Measurements from ENCODE around the gene C11orf16.
"Not testable (repeated sequence)": the region's sequence is repeated elsewhere in the genome, so short reads cannot be mapped to it uniquely, and the experiment has no call there.

Gene C11orf16

DNA sequence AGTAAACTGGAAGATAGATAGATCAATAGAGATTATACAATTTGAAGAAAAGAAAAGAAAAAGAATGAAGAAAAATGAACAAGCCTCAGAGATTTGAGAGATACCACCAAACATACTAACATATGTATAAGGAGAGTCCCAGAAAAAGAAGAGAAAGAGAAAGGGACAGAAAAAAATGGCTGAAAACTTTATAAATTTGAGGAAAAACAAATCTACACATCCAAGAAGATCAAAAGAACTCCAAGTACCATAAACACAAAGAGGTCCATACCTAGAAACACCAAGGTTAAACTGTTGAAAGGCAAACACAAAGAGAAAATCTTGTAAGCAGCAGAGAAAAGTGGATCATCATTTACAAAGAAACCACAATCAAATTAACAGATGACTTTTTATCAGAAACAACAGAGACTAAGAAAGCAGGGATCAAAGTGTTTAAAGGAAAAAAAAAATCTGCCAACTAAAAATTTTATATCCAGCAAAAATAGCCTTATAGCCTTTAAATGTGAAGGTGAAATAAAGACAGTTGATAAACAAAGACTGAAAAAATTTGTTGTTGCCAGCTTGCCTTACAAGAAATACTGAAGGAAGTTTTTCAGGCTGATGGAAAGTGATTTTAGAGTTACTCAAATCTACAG is 33.5 kb downstream of the C11orf16 start:
- no peak overlapping the region for H3K9ac ChIP-seq (ENCODE audit: low read depth in 1 of 2, low read length in 2 of 2)
- H3K9me3 ChIP-seq (ENCODE audit: control insufficient read depth in 2 of 2, low read length in 2 of 2), result peaks cover 0 to 3% of the 10 kb centered on the region in 2 donors
- no peaks in the 10 kb centered on the region for H3K27me3 ChIP-seq (ENCODE audit: control insufficient read depth in 2 of 2, insufficient read depth in 2 of 2, low read length in 2 of 2)
- H3K27ac ChIP-seq (ENCODE audit: low read depth in 2 of 2, low read length in 2 of 2), result no peak overlapping the region
- no peak overlapping the region for H3K4me3 ChIP-seq (ENCODE audit: low read length in 2 of 2)
- no peaks in the 10 kb centered on the region for H3K36me3 ChIP-seq (ENCODE audit: control insufficient read depth in 2 of 2, insufficient read depth in 2 of 2, low read length in 2 of 2)
- H3K4me1 ChIP-seq (ENCODE audit: control insufficient read depth in 2 of 2, insufficient read depth in 2 of 2, low read length in 2 of 2), result no peaks in the 10 kb centered on the region

- H3K9ac ChIP-seq (ENCODE audit: low read depth in 1 of 2, low read length in 2 of 2); H3K9me3 ChIP-seq (ENCODE audit: control insufficient read depth in 2 of 2, low read length in 2 of 2); H3K36me3 ChIP-seq (ENCODE audit: control insufficient read depth in 2 of 2, insufficient read depth in 2 of 2, low read length in 2 of 2); H3K27ac ChIP-seq (ENCODE audit: low read depth in 2 of 2, low read length in 2 of 2); H3K27me3 ChIP-seq (ENCODE audit: control insufficient read depth in 2 of 2, insufficient read depth in 2 of 2, low read length in 2 of 2); H3K4me1 ChIP-seq (ENCODE audit: control insufficient read depth in 2 of 2, insufficient read depth in 2 of 2, low read length in 2 of 2); H3K4me3 ChIP-seq (ENCODE audit: low read length in 2 of 2): not testable (repeated sequence)
Measured at GRCh38 chr11:8891185-8891584, 41.6 kb downstream of the C11orf16 start.

- Histone ChIP-seq H3K27ac (ENCODE audit: low read depth in 2 of 2, low read length in 2 of 2) (no peak overlapping the region), H3K9ac (ENCODE audit: low read depth in 1 of 2, low read length in 2 of 2) (no peak overlapping the region), H3K4me1 (ENCODE audit: control insufficient read depth in 2 of 2, insufficient read depth in 2 of 2, low read length in 2 of 2) (no peaks in the 10 kb centered on the region), H3K4me3 (ENCODE audit: low read length in 2 of 2) (no peak overlapping the region), H3K36me3 (ENCODE audit: control insufficient read depth in 2 of 2, insufficient read depth in 2 of 2, low read length in 2 of 2) (no peaks in the 10 kb centered on the region), H3K9me3 (ENCODE audit: control insufficient read depth in 2 of 2, low read length in 2 of 2) (no peaks in the 10 kb centered on the region), H3K27me3 (ENCODE audit: control insufficient read depth in 2 of 2, insufficient read depth in 2 of 2, low read length in 2 of 2) (peaks cover 0 to 3% of the 10 kb centered on the region in 2 donors)
Measured at GRCh38 chr11:8886322-8886721, 46.4 kb downstream of the C11orf16 start.

- H3K36me3 ChIP-seq (ENCODE audit: control insufficient read depth in 2 of 2, insufficient read depth in 2 of 2, low read length in 2 of 2); H3K4me3 ChIP-seq (ENCODE audit: low read length in 2 of 2); H3K9ac ChIP-seq (ENCODE audit: low read depth in 1 of 2, low read length in 2 of 2); H3K9me3 ChIP-seq (ENCODE audit: control insufficient read depth in 2 of 2, low read length in 2 of 2); H3K27me3 ChIP-seq (ENCODE audit: control insufficient read depth in 2 of 2, insufficient read depth in 2 of 2, low read length in 2 of 2); H3K27ac ChIP-seq (ENCODE audit: low read depth in 2 of 2, low read length in 2 of 2); H3K4me1 ChIP-seq (ENCODE audit: control insufficient read depth in 2 of 2, insufficient read depth in 2 of 2, low read length in 2 of 2): not testable (repeated sequence)
Measured at GRCh38 chr11:8881585-8881984, 51.2 kb downstream of the C11orf16 start.

GRCh38 chr11:8878771-8879170 is 54.0 kb downstream of the C11orf16 start:
- Histone ChIP-seq H3K4me3 (ENCODE audit: low read length in 2 of 2) (no peak overlapping the region), H3K9me3 (ENCODE audit: control insufficient read depth in 2 of 2, low read length in 2 of 2) (no peaks in the 10 kb centered on the region), H3K36me3 (ENCODE audit: control insufficient read depth in 2 of 2, insufficient read depth in 2 of 2, low read length in 2 of 2) (no peaks in the 10 kb centered on the region), H3K4me1 (ENCODE audit: control insufficient read depth in 2 of 2, insufficient read depth in 2 of 2, low read length in 2 of 2) (no peaks in the 10 kb centered on the region), H3K9ac (ENCODE audit: low read depth in 1 of 2, low read length in 2 of 2) (no peak overlapping the region), H3K27me3 (ENCODE audit: control insufficient read depth in 2 of 2, insufficient read depth in 2 of 2, low read length in 2 of 2) (no peaks in the 10 kb centered on the region), H3K27ac (ENCODE audit: low read depth in 2 of 2, low read length in 2 of 2) (no peak overlapping the region)

DNA sequence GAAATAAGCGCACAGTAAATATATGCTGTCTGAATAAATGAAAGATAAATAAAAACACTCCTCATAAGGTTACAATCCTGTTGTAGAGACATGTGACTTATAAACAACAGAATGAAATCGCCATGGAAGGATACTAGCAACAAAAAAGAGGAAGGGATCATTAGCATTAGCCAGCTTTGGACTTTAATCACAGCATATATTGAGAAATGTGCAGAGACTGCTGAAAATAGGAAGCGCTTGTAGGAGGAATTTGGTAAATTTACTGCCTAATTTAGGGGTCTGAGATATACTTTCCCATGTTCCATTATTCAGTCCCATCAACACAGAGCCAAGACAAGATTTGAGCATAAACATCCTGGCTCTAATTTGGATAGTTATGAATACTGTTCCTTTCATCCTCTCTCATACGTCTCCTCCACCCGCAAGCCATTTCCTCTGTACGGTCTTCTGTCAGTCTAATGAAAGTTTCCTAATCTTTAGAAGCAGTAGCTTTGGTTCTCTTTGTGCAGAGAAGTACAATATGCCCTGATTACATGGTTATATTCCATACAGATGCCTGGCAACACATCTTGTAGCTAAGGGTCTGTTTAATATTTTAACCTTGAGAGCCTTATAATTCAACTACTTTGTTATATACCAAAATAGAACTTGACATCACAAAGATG is 58.9 kb downstream of the C11orf16 start:
- Histone ChIP-seq H3K4me3 (ENCODE audit: low read length in 2 of 2) (no peak overlapping the region), H3K36me3 (ENCODE audit: control insufficient read depth in 2 of 2, insufficient read depth in 2 of 2, low read length in 2 of 2) (no peaks in the 10 kb centered on the region), H3K4me1 (ENCODE audit: control insufficient read depth in 2 of 2, insufficient read depth in 2 of 2, low read length in 2 of 2) (no peaks in the 10 kb centered on the region), H3K27me3 (ENCODE audit: control insufficient read depth in 2 of 2, insufficient read depth in 2 of 2, low read length in 2 of 2) (no peaks in the 10 kb centered on the region), H3K9me3 (ENCODE audit: control insufficient read depth in 2 of 2, low read length in 2 of 2) (no peaks in the 10 kb centered on the region), H3K27ac (ENCODE audit: low read depth in 2 of 2, low read length in 2 of 2) (no peak overlapping the region), H3K9ac (ENCODE audit: low read depth in 1 of 2, low read length in 2 of 2) (no peak overlapping the region)

DNA sequence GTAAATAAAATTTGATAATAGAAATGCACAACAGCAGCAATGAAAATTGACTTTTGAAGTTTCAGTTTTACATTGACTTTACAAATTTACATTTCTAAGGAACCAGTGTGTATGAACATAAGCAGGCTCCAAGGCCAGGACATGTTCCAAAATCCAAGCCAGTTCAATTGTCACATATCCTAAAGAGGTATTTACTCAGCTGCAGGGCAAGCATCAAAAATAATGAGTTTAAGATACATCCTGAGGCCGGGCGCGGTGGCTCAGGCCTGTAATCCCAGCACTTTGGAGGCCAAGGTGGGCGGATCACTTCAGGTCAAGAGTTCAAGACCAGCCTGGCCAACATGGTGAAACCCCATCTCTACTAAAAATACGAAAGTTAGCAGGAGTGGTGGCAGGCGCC is 60.8 kb downstream of the C11orf16 start:
- Histone ChIP-seq H3K36me3 (ENCODE audit: control insufficient read depth in 2 of 2, insufficient read depth in 2 of 2, low read length in 2 of 2) (no peaks in the 10 kb centered on the region), H3K27me3 (ENCODE audit: control insufficient read depth in 2 of 2, insufficient read depth in 2 of 2, low read length in 2 of 2) (no peaks in the 10 kb centered on the region), H3K9me3 (ENCODE audit: control insufficient read depth in 2 of 2, low read length in 2 of 2) (no peaks in the 10 kb centered on the region), H3K27ac (ENCODE audit: low read depth in 2 of 2, low read length in 2 of 2) (peak overlapping the region in 1 of 2 donors; percentile 27), H3K9ac (ENCODE audit: low read depth in 1 of 2, low read length in 2 of 2) (no peak overlapping the region), H3K4me3 (ENCODE audit: low read length in 2 of 2) (no peak overlapping the region), H3K4me1 (ENCODE audit: control insufficient read depth in 2 of 2, insufficient read depth in 2 of 2, low read length in 2 of 2) (peaks cover 0 to 2% of the 10 kb centered on the region in 2 donors)

DNA sequence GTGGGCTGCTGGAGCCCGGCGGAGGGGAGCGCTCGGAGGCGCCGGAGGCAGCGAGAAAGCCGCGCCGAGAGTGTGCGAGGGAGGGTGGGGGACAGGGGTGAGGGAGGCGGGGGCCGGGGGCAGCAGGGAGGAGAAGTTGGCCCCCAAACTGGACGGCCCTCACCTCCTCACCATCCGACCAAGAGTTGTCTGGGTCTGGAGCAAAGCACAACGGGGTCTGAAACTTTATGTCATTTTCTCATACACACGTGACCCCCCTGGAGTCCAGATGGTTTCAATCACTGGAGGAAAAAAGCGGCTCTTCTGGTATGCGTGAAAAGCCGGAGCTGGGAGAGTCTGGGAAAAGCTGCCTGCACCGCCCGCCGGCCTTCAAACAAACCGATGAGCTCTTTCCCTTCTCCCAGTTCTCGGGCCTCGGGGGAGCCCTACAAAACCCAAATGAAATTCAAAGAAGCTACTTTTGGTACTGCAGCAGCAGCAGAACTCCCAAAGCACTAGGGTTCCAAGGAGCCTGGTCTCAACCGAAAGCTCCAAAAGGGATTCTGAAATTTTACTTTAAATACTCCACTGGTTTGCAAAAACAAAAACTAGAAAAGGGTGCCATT is 61.5 kb downstream of the C11orf16 start:
- Histone ChIP-seq H3K9me3 (ENCODE audit: control insufficient read depth in 2 of 2, low read length in 2 of 2) (no peaks in the 10 kb centered on the region), H3K4me3 (ENCODE audit: low read length in 2 of 2) (peak overlapping the region; percentile 76 to 83), H3K9ac (ENCODE audit: low read depth in 1 of 2, low read length in 2 of 2) (peak overlapping the region in 1 of 2 donors; percentile 34), H3K27ac (ENCODE audit: low read depth in 2 of 2, low read length in 2 of 2) (peak overlapping the region; percentile 69 to 74), H3K27me3 (ENCODE audit: control insufficient read depth in 2 of 2, insufficient read depth in 2 of 2, low read length in 2 of 2) (no peaks in the 10 kb centered on the region), H3K4me1 (ENCODE audit: control insufficient read depth in 2 of 2, insufficient read depth in 2 of 2, low read length in 2 of 2) (peaks cover 0 to 6% of the 10 kb centered on the region in 2 donors), H3K36me3 (ENCODE audit: control insufficient read depth in 2 of 2, insufficient read depth in 2 of 2, low read length in 2 of 2) (no peaks in the 10 kb centered on the region)

- H3K27ac ChIP-seq (ENCODE audit: low read depth in 2 of 2, low read length in 2 of 2), result peak overlapping the region; percentile 69 to 74
- no peaks in the 10 kb centered on the region for H3K9me3 ChIP-seq (ENCODE audit: control insufficient read depth in 2 of 2, low read length in 2 of 2)
- no peaks in the 10 kb centered on the region for H3K27me3 ChIP-seq (ENCODE audit: control insufficient read depth in 2 of 2, insufficient read depth in 2 of 2, low read length in 2 of 2)
- peak overlapping the region; percentile 58 to 80 for H3K9ac ChIP-seq (ENCODE audit: low read depth in 1 of 2, low read length in 2 of 2)
- H3K4me1 ChIP-seq (ENCODE audit: control insufficient read depth in 2 of 2, insufficient read depth in 2 of 2, low read length in 2 of 2), result peaks cover 0 to 6% of the 10 kb centered on the region in 2 donors
- H3K4me3 ChIP-seq (ENCODE audit: low read length in 2 of 2), result peak overlapping the region; percentile 76 to 83
- no peaks in the 10 kb centered on the region for H3K36me3 ChIP-seq (ENCODE audit: control insufficient read depth in 2 of 2, insufficient read depth in 2 of 2, low read length in 2 of 2)
Measured at GRCh38 chr11:8870411-8871170, 62.2 kb downstream of the C11orf16 start.

All from mucosa of rectum (tissue), 2 donors.